T-cell (primary cell): ENCODE results near the gene RRBP1. TPM values are rescaled to one million over a fixed set of nuclear protein-coding genes. Genes with fewer than 3 reads are reported as not detected.

Experiments
- ATAC-seq, 4 experiments: fragments of 200-7000 bp in 3 of 4; fragments of 150-1000 bp in 1 of 4; cut with Tn5 transposase; replicated peaks in 1 of 4; 1 replicate in 3 of 4; 2 replicates in 1 of 4; pipeline ENCODE4 v1.10.0; 2021; ENCODE audit warnings: moderate library complexity in 3 of 4, mild to moderate bottlenecking in 2 of 4, moderate number of reproducible peaks in 1 of 4
- CTCF ChIA-PET, 2 donors: fragments of 300-600 bp; sonication (Branson Sonifier 250); formaldehyde crosslinking; loops; one replicate each; lab custom pipeline; 2022; ENCODE audit warnings: antibody characterized with exemption in 2 of 2; lab: Charles Lee
- POLR2A ChIA-PET, 2 donors: fragments of 300-600 bp; sonication (Branson Sonifier 250); formaldehyde crosslinking; loops; one replicate each; lab custom pipeline; 2022; ENCODE audit warnings: antibody characterized with exemption in 2 of 2; lab: Charles Lee
- DNase-seq, 35 experiments: peaks; one replicate each; pipeline versions ENCODE4 v3.0.0 to v3.0.0-alpha.2; 2013 to 2023
- H3K27ac ChIP-seq: one replicate; pipeline ENCODE4 v1.5.1; 2013; ENCODE audit warnings: low read length
- H3K27me3 ChIP-seq, 2 experiments: replicated peaks in 1 of 2; 1 replicate in 1 of 2; 2 replicates in 1 of 2; pipeline versions ENCODE4 v1.6.1 to v1.7.0; 2013; ENCODE audit warnings: low read length in 1 of 2, mixed read lengths in 1 of 2; ENCODE audit not compliant: control insufficient read depth in 2 of 2, insufficient read depth in 2 of 2; ENCODE audit errors: extremely low read depth in 1 of 2
- H3K36me3 ChIP-seq, 2 donors: 1 replicate in 1 of 2; 2 replicates in 1 of 2; pipeline versions ENCODE4 v1.6.1 to v1.7.0; 2013; ENCODE audit warnings: low read length in 1 of 2; ENCODE audit not compliant: control insufficient read depth in 2 of 2, insufficient read depth in 1 of 2; ENCODE audit errors: extremely low read depth in 1 of 2
- H3K4me1 ChIP-seq, 2 experiments: 1 replicate in 1 of 2; 2 replicates in 1 of 2; pipeline versions ENCODE4 v1.6.1 to v1.7.0; 2013; ENCODE audit warnings: low read length in 2 of 2, mixed read lengths in 1 of 2; ENCODE audit not compliant: insufficient read depth in 2 of 2, control insufficient read depth in 1 of 2; ENCODE audit errors: extremely low read depth in 1 of 2
- H3K4me3 ChIP-seq, 2 donors: 1 replicate in 1 of 2; 2 replicates in 1 of 2; pipeline versions ENCODE4 v1.5.1 to v1.7.0; 2013; ENCODE audit warnings: mild to moderate bottlenecking in 2 of 2, low read length in 1 of 2, moderate library complexity in 1 of 2; ENCODE audit not compliant: control insufficient read depth in 1 of 2; ENCODE audit errors: extremely low read depth in 1 of 2
- H3K9me3 ChIP-seq: 2 replicates; pipeline ENCODE4 v1.7.0; 2013
- H3K27ac Mint-ChIP-seq, 2 donors: one replicate each; pipeline ENCODE4 v1.8.0; 2020 to 2021; ENCODE audit warnings: mild to moderate bottlenecking in 2 of 2, mixed read lengths in 2 of 2
- H3K27me3 Mint-ChIP-seq, 2 donors: one replicate each; pipeline ENCODE4 v1.8.0; 2021 to 2022; ENCODE audit warnings: mixed read lengths in 2 of 2
- H3K36me3 Mint-ChIP-seq: one replicate; pipeline ENCODE4 v1.8.0; 2021; ENCODE audit warnings: mixed read lengths
- H3K4me1 Mint-ChIP-seq, 3 donors: one replicate each; pipeline ENCODE4 v1.8.0; 2020 to 2022; ENCODE audit warnings: mixed read lengths in 3 of 3, mild to moderate bottlenecking in 1 of 3
- H3K4me3 Mint-ChIP-seq, 3 donors: one replicate each; pipeline ENCODE4 v1.8.0; 2020 to 2022; ENCODE audit warnings: mild to moderate bottlenecking in 3 of 3, mixed read lengths in 3 of 3, moderate library complexity in 3 of 3
- H3K9me3 Mint-ChIP-seq, 3 donors: one replicate each; pipeline ENCODE4 v1.8.0; 2020 to 2022; ENCODE audit warnings: mixed read lengths in 3 of 3
- WGBS: methylation state at CpG from one replicate; pipeline ENCODE4 v1.1.5; 2013; ENCODE audit warnings: missing lambda C conversion rate; ENCODE audit not compliant: insufficient coverage; 5-methylcytosine and 5-hydroxymethylcytosine counted together
- total RNA-seq, 35 experiments: library from RNA in 6 of 35; stranded (reverse) in 6 of 35; fragments of 120-200 nt in 1 of 35; gene quantifications; one replicate each; pipeline versions ENCODE4 v1.2.1 to v1.2.4 and lab custom pipeline; 2013 to 2026

RRBP1 gene
- total RNA-seq, 5 donors from 2014 or later (not counting 1 experiment from before 2014, with no cell fraction given): 26.3 to 32.4 (median 30.1) TPM

- ATAC-seq: no peak
- no peaks in the 10 kb centered on the region for H3K27me3 ChIP-seq
- no peak for DNase-seq
- CTCF ChIA-PET: no interaction called here
- Mint-ChIP-seq H3K4me3 (no peak overlapping the region), H3K36me3 (peaks cover 17% of the 10 kb centered on the region), H3K9me3 (no peaks in the 10 kb centered on the region), H3K4me1 (peaks cover 30 to 45% (median 42%) of the 10 kb centered on the region in 3 donors), H3K27ac (no peak overlapping the region), H3K27me3 (no peaks in the 10 kb centered on the region)
- 83% methylated on average over 2 of the region's 2 CpGs for WGBS
- H3K4me1 ChIP-seq: peaks cover 3 to 4% of the 10 kb centered on the region in 2 experiments
- POLR2A ChIA-PET: interaction anchor here in 1 of 2 donors (2.2 kb wide), 1 partner anchor 10 kb away, joined by 8 read pairs; no protein-coding TSS in a partner anchor
- no peaks in the 10 kb centered on the region for H3K9me3 ChIP-seq
- H3K36me3 ChIP-seq: no peaks in the 10 kb centered on the region
- no peak overlapping the region for H3K27ac ChIP-seq
- no peak overlapping the region for H3K4me3 ChIP-seq
Observed at GRCh38 chr20:17580895-17581294, 101.1 kb downstream of the RRBP1 start.

DNA sequence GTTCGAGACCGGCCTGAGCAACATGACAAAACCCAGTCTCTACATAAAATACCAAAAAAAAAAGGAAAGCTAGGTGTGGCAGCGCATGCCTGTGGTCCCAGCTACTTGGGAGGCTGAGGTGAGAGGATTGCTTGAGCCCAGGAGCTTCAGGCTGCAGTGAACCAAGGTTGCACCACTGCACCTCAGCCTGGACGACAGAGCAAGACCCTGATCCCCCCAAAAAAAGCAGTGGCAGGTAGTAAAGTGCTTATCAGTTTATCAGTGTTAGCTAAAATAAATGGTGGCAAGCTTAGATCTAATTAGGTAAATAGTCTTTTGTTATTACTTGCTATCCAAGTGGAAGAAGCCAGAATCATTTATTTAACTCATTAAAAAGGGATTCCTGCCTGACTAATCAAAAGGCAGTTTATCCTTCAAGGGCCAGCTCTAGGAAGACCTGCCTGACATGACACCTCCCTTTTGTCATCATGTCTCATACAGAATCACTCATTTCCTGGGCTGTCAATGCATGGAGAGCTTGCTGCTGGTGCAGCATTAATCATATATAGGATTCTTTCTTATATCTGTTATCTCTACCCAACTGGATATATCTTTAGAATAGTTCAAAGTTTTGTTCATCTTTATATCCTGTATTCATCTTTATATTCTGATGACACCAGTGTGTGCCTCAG, 102.5 kb downstream of the RRBP1 start:
- DNase-seq (no peak), ATAC-seq (no peak)
- H3K27ac Mint-ChIP-seq: no peak overlapping the region
- H3K9me3 Mint-ChIP-seq: no peaks in the 10 kb centered on the region
- ChIA-PET POLR2A (interaction anchor here in 1 of 2 donors (0.5 to 2.2 kb wide), 2 partner anchors 8 to 10 kb away, joined by 3 to 8 read pairs; partner anchors contain the start of gene DSTN), CTCF (interaction anchor here in 1 of 2 donors (0.6 kb wide), 1 partner anchor 103 kb away, joined by 5 read pairs; the partner anchor contains the start of gene RRBP1)
- no peaks in the 10 kb centered on the region for H3K9me3 ChIP-seq
- H3K36me3 ChIP-seq: no peaks in the 10 kb centered on the region
- peaks cover 28 to 40% (median 33%) of the 10 kb centered on the region in 3 donors for H3K4me1 Mint-ChIP-seq
- H3K36me3 Mint-ChIP-seq: peaks cover 22% of the 10 kb centered on the region
- no peak overlapping the region for H3K4me3 Mint-ChIP-seq
- WGBS: 100% methylated on average over 2 of the region's 4 CpGs
- H3K27ac ChIP-seq: no peak overlapping the region
- no peaks in the 10 kb centered on the region for H3K27me3 ChIP-seq
- H3K4me3 ChIP-seq: no peak overlapping the region
- H3K4me1 ChIP-seq: peaks cover 3 to 4% of the 10 kb centered on the region in 2 experiments
- no peaks in the 10 kb centered on the region for H3K27me3 Mint-ChIP-seq

DNA sequence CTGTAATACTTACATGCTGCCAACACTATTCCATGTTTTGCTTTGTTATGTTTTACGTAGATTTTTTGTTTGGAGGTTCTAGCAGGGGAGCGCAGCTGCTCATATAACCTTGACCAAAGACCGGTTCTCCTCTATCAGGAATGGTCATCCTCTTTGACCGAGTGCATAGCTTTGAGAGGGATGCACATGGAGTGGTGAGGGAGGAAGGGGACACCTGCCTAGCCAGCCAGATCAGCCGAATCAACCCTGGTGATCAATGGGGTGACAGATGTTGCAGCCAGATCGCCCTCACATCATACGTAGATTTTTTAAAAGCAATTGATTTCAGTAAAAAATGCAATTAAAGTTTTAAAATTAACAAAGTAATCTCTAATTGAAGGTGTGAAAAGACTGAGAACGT, 105.8 kb downstream of the RRBP1 start:
- CTCF ChIA-PET: no interaction called here
- peaks cover 48 to 52% (median 51%) of the 10 kb centered on the region in 3 donors for H3K4me1 Mint-ChIP-seq

GRCh38 chr20:17573463-17573862, 108.6 kb downstream of the RRBP1 start:
- Histone ChIP-seq H3K4me1 (peaks cover 11 to 12% of the 10 kb centered on the region in 2 experiments), H3K27ac (no peak overlapping the region), H3K27me3 (peaks cover 0 to 5% of the 10 kb centered on the region in 2 experiments), H3K9me3 (no peaks in the 10 kb centered on the region), H3K36me3 (no peaks in the 10 kb centered on the region), H3K4me3 (no peak overlapping the region)
- Mint-ChIP-seq H3K9me3 (no peaks in the 10 kb centered on the region), H3K27ac (no peak overlapping the region), H3K36me3 (peaks cover 9% of the 10 kb centered on the region), H3K4me1 (peaks cover 32 to 41% (median 37%) of the 10 kb centered on the region in 3 donors), H3K4me3 (no peak overlapping the region), H3K27me3 (no peaks in the 10 kb centered on the region)
- POLR2A ChIA-PET: interaction anchor here (0.6 to 0.7 kb wide), 7 partner anchors 19 to 1099 kb away, joined by 3 to 8 read pairs (median 4); no protein-coding TSS in a partner anchor
- CTCF ChIA-PET: interaction anchor here in 1 of 2 donors (0.9 kb wide), 1 partner anchor 114 kb away, joined by 3 read pairs; no protein-coding TSS in a partner anchor
- DNase-seq (no peak), ATAC-seq (no peak)
- WGBS: no CpG with 5 or more reads among the region's 3 CpGs

More for the DNA sequence above, 105.8 kb downstream of the RRBP1 start:
- Histone ChIP-seq H3K36me3 (no peaks in the 10 kb centered on the region), H3K4me3 (no peak overlapping the region), H3K27me3 (no peaks in the 10 kb centered on the region), H3K4me1 (peaks cover 3 to 5% of the 10 kb centered on the region in 2 experiments), H3K9me3 (no peaks in the 10 kb centered on the region), H3K27ac (no peak overlapping the region)
- Mint-ChIP-seq H3K9me3 (no peaks in the 10 kb centered on the region), H3K27ac (no peak overlapping the region), H3K36me3 (peaks cover 16% of the 10 kb centered on the region), H3K27me3 (no peaks in the 10 kb centered on the region), H3K4me3 (no peak overlapping the region)
- POLR2A ChIA-PET: no interaction called here
- ATAC-seq: no peak
- no CpG with 5 or more reads among the region's 8 CpGs for WGBS
- no peak for DNase-seq

GRCh38 chr20:17572034-17572638, 109.9 kb downstream of the RRBP1 start:
- Histone ChIP-seq H3K4me3 (no peak overlapping the region), H3K27ac (no peak overlapping the region), H3K36me3 (no peaks in the 10 kb centered on the region), H3K27me3 (peaks cover 0 to 5% of the 10 kb centered on the region in 2 experiments), H3K4me1 (peaks cover 11 to 12% of the 10 kb centered on the region in 2 experiments), H3K9me3 (no peaks in the 10 kb centered on the region)
- Mint-ChIP-seq H3K36me3 (peaks cover 9% of the 10 kb centered on the region), H3K27me3 (no peaks in the 10 kb centered on the region), H3K4me3 (peak overlapping the region in 2 of 3 donors; percentile 37 to 96), H3K27ac (no peak overlapping the region), H3K4me1 (peaks cover 32 to 39% (median 37%) of the 10 kb centered on the region in 3 donors), H3K9me3 (no peaks in the 10 kb centered on the region)
- ATAC-seq (no peak), DNase-seq (no peak)
- POLR2A ChIA-PET: interaction anchor here in 1 of 2 donors (2.1 kb wide), 1 partner anchor 8 kb away, joined by 8 read pairs; no protein-coding TSS in a partner anchor
- CTCF ChIA-PET: interaction anchor here (0.6 to 1.5 kb wide), 2 partner anchors 11 to 33 kb away, joined by 3 to 4 read pairs; no protein-coding TSS in a partner anchor
- WGBS: no CpG with 5 or more reads among the region's 7 CpGs

GRCh38 chr20:17571153-17571527, 110.9 kb downstream of the RRBP1 start:
- WGBS: 26% methylated on average over 3 of the region's 6 CpGs
- Mint-ChIP-seq H3K9me3 (peaks cover 0 to 2% (median 0%) of the 10 kb centered on the region in 3 donors), H3K27me3 (peaks cover 0 to 2% of the 10 kb centered on the region in 2 donors), H3K36me3 (peaks cover 8% of the 10 kb centered on the region), H3K27ac (peak overlapping the region; percentile 77 to 78), H3K4me1 (peaks cover 32 to 37% (median 36%) of the 10 kb centered on the region in 3 donors), H3K4me3 (peak overlapping the region; percentile 87 to 96 (median 92))
- DNase-seq (peak in 1 of 35 experiments; percentile 31), ATAC-seq (no peak)
- H3K9me3 ChIP-seq: no peaks in the 10 kb centered on the region
- peak overlapping the region in 1 of 2 donors; percentile 86 for H3K4me3 ChIP-seq
- H3K4me1 ChIP-seq: peaks cover 11 to 12% of the 10 kb centered on the region in 2 experiments
- H3K27ac ChIP-seq: no peak overlapping the region
- peaks cover 0 to 5% of the 10 kb centered on the region in 2 experiments for H3K27me3 ChIP-seq
- POLR2A ChIA-PET: interaction anchor here (0.7 to 2.1 kb wide), 4 partner anchors 9 to 39 kb away, joined by 3 to 8 read pairs (median 6); no protein-coding TSS in a partner anchor
- no peaks in the 10 kb centered on the region for H3K36me3 ChIP-seq
- CTCF ChIA-PET: interaction anchor here (0.7 to 1.6 kb wide), 11 partner anchors 12 to 396 kb away, joined by 3 to 16 read pairs (median 4); partner anchors contain the start of gene RRBP1 (in 2 of the 2)
